Astrocyte of the spinal cord (primary cell): ENCODE measurements around the gene ING1.
"Not testable (repeated sequence)": the region's sequence is repeated elsewhere in the genome, so short reads cannot be mapped to it uniquely, and the experiment has no call there.

Experiments used
- DNase-seq: peaks from one replicate; pipeline ENCODE4 v3.0.0; 2011; ENCODE audit warnings: low read depth, low spot score
- H3K4me3 ChIP-seq: 2 replicates; pipeline ENCODE4 v1.5.1; 2011; ENCODE audit warnings: low read depth, mild to moderate bottlenecking, low read length, moderate library complexity
- CTCF ChIP-seq: IDR thresholded peaks from 2 replicates; pipeline ENCODE4 v1.5.1; 2012; ENCODE audit warnings: low read depth, mild to moderate bottlenecking, low read length, inconsistent platforms
- in situ Hi-C: cut with HindIII; loops from 2 replicates; pipeline ENCODE4 v1.10.0; 2017; ENCODE audit warnings: low sequenced_read_pairs

Gene ING1

DNA sequence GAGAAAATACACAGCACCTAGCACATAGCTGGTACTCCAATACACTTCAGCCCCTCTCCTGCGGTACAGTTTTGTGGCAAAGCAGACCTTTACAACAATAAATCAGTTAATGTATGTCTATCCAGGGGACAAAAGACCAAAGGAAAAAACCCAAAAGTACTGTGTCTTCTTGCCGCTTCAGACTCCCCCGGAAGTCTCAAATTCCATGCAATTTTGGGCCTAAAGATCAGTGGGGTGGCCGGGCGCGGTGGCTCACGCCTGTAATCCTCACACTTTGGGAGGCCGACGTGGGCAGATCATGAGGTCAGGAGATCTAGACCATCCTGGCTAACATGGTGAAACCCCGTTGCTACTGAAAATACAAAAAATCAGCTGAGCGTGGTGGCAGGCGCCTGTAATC is 23.8 kb upstream of the ING1 start:
- no peak for DNase-seq
- TF ChIP-seq CTCF = no peak
- H3K4me3 ChIP-seq = no peak overlapping the region
- in situ Hi-C loops = no loop called here

GRCh38 chr13:110690516-110690915 is 23.0 kb upstream of the ING1 start:
- no peak for TF ChIP-seq CTCF
- H3K4me3 ChIP-seq = no peak overlapping the region
- DNase-seq = no peak
- in situ Hi-C loops = no loop called here

- DNase-seq, in situ Hi-C loops, H3K4me3 ChIP-seq: not testable (repeated sequence)
Observed at GRCh38 chr13:110695774-110696173, 17.7 kb upstream of the ING1 start.

DNA sequence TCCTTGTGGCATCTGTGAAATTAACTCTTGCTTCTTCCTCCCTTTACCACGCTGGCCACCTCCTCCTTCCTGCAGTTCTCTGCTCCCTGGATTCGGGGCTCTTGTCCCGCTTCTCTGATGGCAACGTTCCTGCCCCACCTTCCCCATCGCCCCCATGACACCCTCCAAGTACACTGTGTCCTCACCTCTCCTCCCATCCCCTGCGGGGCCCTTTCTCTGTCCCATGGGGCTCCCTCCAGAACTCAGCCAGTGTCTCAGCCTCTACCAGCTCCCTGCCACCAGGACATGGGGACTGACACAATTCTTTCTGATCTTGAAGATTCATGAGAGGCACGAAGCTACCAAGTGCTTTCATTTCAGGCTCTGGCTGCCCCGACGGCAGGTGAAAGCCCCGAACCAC is 16.7 kb upstream of the ING1 start:
- DNase-seq = no peak
- TF ChIP-seq CTCF = no peak

DNA sequence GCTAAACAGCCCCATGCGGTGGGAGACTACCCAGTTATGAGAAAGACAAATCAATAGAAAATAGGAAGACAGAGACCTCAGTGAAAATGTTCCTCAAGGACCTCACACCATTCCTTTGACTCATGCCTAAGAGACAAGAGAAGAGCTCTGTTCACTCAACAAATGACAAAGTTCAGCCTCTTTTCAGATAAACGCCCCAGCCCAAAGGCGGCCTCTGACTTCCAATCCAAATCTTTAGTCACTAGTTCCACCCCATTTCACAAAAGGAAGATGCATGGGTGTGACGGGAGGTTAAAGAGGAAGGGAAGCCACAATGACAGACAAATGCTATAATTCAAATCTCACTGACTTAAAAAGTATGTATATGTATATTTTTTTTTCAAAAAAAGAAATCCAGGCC is 15.7 kb upstream of the ING1 start:
- in situ Hi-C loops = no loop called here
- no peak overlapping the region for H3K4me3 ChIP-seq
- DNase-seq = no peak
- TF ChIP-seq CTCF = no peak

More for the DNA sequence above, 16.7 kb upstream of the ING1 start:
- in situ Hi-C loops = no loop called here
- no peak overlapping the region for H3K4me3 ChIP-seq

- no peak for DNase-seq
- in situ Hi-C loops = no loop called here
- H3K4me3 ChIP-seq = no peak overlapping the region
- TF ChIP-seq CTCF = no peak
Observed at GRCh38 chr13:110698689-110699088, 14.8 kb upstream of the ING1 start.

GRCh38 chr13:110699148-110700145 is 14.1 kb upstream of the ING1 start:
- no peak for TF ChIP-seq CTCF
- no peak overlapping the region for H3K4me3 ChIP-seq
- in situ Hi-C loops = no loop called here
- DNase-seq = no peak
